Kidney capillary endothelial cell (primary cell): Measurements from ENCODE around the gene NKAIN2.
"Not testable (repeated sequence)": the region's sequence is repeated elsewhere in the genome, so short reads cannot be mapped to it uniquely, and the experiment has no call there.

Experiments used
- DNase-seq: peaks from one replicate; pipeline ENCODE4 v3.0.0-alpha.2; 2018; ENCODE audit warnings: low spot score

Gene NKAIN2

GRCh38 chr6:124436803-124437202 lies 633.1 kb downstream of the NKAIN2 start:
- DNase-seq = no peak

DNA sequence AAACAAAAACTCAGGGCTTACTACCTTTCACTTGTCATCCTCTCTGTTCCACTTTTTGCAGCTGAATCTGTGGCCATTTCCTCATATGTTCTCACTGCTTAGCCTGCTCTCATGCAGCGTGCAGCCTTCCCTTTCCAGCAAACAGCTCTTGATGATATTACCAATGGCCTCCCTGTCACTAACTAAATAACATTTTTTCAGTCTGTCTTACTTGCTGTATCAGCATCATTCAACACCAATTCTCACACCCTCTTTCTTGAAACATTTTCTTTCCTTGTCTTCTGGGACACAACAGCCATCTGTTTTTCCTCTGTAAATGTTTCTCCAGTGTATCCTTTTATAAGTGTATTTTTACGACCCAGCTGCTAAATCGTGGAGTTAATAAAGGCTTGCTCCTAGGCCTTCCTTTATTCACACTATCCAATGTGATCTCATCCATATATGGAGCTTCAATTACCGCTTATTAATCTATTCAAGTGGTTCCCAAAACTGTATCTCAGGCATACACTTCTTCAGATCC lies 634.9 kb downstream of the NKAIN2 start:
- DNase-seq = no peak

DNA sequence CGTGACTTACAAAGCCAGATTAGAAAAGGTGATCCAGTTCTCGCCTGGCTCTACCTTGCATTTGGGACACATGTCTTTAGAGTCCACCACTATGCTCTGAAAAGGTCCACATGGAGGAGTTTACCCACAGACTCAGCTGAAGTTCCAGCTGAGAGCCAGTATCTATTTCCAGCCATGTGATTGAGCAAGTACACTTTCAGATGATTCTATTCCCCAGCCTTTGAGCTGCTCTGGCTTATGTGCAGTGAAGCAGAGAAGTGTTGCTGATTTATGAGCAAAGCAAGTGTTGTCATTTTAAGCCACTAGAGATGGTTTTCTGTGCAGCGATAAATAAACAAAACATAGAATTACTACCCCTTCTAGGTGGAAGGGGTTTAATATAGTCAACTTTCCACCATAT lies 637.8 kb downstream of the NKAIN2 start:
- DNase-seq = no peak

- DNase-seq = no peak
Observed at GRCh38 chr6:124443541-124443940, 639.9 kb downstream of the NKAIN2 start.

- DNase-seq = no peak
Observed at GRCh38 chr6:124445581-124445980, 641.9 kb downstream of the NKAIN2 start.

- DNase-seq = no peak
Observed at GRCh38 chr6:124446961-124447360, 643.3 kb downstream of the NKAIN2 start.

GRCh38 chr6:124459268-124459667 lies 655.6 kb downstream of the NKAIN2 start:
- no peak for DNase-seq

DNA sequence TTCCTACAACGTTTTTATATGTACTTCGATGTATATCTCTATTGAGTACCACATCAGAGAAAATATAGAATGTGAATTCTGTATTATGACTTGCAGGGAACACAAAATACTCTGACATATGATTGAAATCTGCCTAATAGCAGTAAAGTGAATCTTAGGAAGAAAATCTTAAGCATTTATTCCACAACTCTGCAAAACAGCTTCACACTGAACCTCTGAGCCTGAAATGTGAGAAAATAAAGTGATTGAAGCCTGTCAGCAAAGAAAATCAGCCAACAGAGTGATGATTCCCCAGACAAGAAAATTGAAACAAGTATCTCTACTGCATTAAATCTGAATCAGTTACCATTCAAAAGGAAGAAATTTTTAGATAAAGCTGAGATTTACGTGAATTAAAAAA lies 659.1 kb downstream of the NKAIN2 start:
- no peak for DNase-seq

- no peak for DNase-seq
Observed at GRCh38 chr6:124463271-124463670, 659.6 kb downstream of the NKAIN2 start.

- not testable (repeated sequence) for DNase-seq
Observed at GRCh38 chr6:124464600-124464999, 660.9 kb downstream of the NKAIN2 start.

DNA sequence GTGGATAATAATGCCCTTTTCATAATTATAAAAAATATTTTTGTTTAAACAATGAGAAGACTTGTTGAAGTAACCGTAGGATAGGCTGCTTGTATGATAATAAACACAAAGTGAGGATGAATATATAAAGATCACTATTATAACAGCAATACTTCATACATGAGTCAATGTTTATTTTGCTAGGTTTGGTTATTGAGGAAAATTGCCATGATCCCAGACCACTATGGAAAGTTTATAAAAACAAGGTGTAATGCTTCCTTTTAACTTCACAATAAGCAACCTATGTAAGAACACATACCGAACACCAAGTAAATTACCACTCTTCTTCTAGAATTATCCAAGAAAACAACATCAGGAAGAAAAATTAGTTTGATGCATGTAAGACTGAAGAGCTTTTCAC lies 663.3 kb downstream of the NKAIN2 start:
- DNase-seq = no peak

- no peak for DNase-seq
Observed at GRCh38 chr6:124467366-124467765, 663.7 kb downstream of the NKAIN2 start.

DNA sequence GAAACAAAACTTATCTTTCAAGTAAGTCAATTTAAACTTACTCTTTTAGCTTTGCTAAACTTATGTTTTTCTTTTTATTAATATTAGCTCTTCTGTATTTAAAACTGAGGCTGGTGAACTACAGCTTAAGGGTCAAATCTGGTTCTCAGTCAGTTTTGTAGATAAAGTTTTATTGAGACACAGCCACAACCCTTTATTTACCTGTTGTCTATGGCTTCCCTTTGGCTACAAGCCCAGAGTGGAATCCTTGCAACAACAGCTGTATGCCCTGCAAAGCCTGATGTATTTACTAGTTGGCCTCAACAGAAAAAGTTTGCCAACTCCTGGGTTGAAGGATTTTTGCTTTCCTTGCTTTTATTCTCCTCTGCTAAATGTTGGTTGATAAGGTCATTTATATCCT lies 667.1 kb downstream of the NKAIN2 start:
- no peak for DNase-seq

DNA sequence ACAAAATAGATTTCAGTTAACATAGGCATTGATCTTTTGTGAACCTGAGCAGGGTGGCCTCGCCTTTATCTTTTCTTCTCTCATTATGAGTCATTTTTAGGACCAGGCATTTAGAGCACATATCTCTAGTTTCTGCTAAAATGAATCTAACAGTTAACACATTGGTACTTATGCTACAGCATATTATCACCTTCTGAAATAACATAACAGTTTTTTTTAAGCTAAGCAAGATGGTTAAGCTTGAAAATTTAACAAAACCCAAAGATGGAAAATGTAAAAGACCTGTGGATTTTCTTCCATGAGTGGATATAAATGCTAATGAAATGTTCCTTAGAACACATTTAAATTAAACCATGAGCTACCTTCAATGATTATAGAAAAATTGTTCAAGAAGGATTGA lies 671.5 kb downstream of the NKAIN2 start:
- DNase-seq = no peak

DNA sequence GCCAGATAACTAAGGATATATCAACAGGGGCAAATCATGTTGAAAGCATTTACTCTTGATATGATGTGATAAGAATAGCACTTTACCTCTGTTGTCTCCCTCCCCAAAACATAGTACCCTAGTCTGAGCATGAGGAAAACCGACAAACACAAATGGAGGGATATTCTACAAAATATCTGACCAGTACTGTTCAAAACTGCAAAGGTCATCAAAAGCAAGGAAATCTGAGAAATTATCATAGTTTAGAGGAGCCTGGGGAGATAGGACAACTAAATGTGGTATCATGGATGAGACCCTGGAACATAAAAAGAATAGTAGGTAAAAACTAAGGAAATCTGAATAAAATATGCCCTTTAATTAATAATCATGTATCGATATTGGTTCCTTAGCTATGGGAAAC lies 675.2 kb downstream of the NKAIN2 start:
- DNase-seq = no peak

- DNase-seq = no peak
Observed at GRCh38 chr6:124479991-124480430, 676.3 kb downstream of the NKAIN2 start.

GRCh38 chr6:124482071-124482491 lies 678.4 kb downstream of the NKAIN2 start:
- no peak for DNase-seq

DNA sequence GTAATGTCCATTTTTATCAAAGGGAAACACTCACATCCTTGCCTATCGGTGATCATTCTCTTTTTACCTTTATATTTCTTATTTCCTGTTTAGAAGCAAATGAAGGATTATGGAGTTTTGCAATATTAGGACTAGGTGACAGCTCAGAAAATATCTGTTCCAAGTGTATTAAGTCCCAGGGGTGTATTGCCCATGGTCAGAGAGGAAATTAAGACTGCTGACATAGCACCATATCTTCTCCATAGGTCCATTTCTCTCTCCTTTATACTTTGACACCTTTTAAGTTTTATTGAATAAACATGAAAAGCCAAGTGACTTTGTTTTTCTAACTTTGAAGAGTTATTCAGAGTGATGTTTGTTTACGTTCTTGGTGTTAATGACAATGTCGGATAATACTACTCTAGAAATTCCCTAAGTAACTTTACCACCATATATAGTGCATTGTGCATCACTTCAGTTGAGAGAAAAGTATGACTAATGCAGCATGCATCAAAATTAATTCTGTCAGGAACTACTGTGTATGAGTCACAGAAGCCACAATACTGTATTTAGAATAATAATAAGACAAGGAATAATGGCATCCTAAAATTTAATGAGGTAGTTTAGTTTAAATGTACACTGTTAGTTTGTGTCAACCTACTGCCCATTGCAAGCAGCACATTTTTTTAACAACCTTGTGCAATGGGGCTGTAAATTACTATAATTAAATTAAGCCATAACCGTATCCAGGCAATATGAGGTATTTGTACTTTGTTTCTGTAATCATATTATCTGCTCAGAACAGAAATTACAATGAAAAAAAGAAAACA lies 684.2 kb downstream of the NKAIN2 start:
- peak; percentile 90 for DNase-seq

- DNase-seq = peak; percentile 41
Observed at GRCh38 chr6:124490122-124490521, 686.5 kb downstream of the NKAIN2 start.

DNA sequence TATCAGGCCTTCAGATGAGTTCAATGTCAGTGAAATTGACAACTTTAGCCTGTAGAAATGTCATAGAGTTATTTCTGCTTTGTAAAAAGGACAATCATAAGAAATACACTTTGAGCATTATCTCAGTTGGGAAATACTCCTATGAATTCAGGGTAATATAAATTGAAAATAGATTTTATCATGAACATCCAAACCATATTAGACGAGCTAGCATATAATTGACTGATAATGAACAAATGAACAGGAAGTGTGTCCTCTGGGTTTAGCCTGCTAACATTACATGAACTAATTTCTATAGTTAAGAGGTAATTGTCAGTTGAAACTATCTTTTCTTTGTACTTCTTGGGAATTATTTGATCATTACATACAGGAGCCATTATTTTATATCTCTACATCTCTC lies 689.6 kb downstream of the NKAIN2 start:
- DNase-seq = no peak

GRCh38 chr6:124494956-124495664 lies 691.4 kb downstream of the NKAIN2 start:
- no peak for DNase-seq

DNA sequence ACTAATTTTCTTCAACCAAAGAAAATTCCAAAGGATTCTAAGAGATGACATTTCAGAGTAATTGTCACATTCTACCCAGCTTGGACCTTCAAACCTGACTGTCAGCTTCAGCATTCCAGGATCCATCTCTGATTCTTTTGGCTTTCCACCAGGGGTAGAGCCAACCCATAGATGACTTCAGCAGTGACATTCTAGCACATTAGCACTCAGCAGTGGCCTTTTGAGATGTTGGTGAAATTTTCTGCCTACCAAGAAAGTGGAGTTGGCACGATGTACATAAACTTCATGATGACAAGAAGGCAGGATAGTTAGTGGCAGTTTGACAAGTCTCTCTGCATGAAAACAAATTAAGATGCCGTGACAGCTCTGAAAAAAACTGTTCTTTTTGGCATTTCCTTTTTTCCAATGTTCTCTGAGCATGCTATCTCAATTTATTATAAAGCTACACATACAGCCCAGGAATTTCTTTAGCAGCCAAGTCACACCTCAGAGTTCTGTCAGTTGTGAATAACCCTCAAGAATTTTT lies 692.1 kb downstream of the NKAIN2 start:
- DNase-seq = no peak

DNA sequence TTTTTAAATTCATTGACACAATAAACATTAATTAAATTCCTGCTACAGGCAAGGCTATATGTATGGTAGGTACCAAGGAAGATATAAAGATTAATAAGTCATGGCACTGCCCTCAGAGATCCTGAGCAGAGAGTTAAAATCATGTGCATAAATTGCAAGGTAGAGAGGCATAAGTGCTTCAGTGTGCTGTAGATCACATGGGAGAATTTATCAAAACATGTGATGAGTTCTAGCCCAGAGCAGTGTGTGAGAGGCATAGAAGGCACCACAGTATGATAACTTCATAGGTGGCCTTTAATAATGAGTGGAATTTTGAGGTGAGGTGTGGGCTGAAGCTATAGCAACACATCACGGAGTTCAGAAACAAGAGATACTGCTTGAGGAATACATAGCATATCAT lies 692.7 kb downstream of the NKAIN2 start:
- DNase-seq = no peak
